NOMO-1 (cell line): ENCODE data around the gene USHBP1.
A peak's percentile ranks its signal among the peaks of the same experiment; 100 is the strongest.

Experiments
- DNase-seq, 2 experiments: peaks; one replicate each; lab custom pipeline; 2025; ENCODE audit not compliant: unreplicated experiment in 2 of 2; lab: John Stamatoyannopoulos, UW

Gene USHBP1

GRCh38 chr19:17266589-17266974, 2.0 kb upstream of the USHBP1 start:
- DNase-seq: peak in 1 of 2 experiments; percentile 74

- DNase-seq: no peak
These were observed 1.5 kb upstream of the USHBP1 start for GRCh38 chr19:17266026-17266425.

GRCh38 chr19:17263712-17264640, 569 bp downstream of the USHBP1 start:
- no peak for DNase-seq

- DNase-seq: no peak
These were observed 2.0 kb downstream of the USHBP1 start for GRCh38 chr19:17262557-17262956.

- DNase-seq: peak; percentile 76 to 78
These were observed 3.7 kb downstream of the USHBP1 start for GRCh38 chr19:17260842-17261325.

GRCh38 chr19:17259934-17260333, 4.6 kb downstream of the USHBP1 start:
- DNase-seq: no peak

GRCh38 chr19:17259118-17259780, 5.3 kb downstream of the USHBP1 start:
- DNase-seq: no peak

GRCh38 chr19:17256130-17256529, 8.4 kb downstream of the USHBP1 start:
- DNase-seq: no peak

GRCh38 chr19:17255150-17255621, 9.4 kb downstream of the USHBP1 start:
- no peak for DNase-seq

- DNase-seq: no peak
These were observed 9.9 kb downstream of the USHBP1 start for GRCh38 chr19:17254636-17255035.

GRCh38 chr19:17249887-17250548, 14.5 kb downstream of the USHBP1 start:
- DNase-seq: no peak

GRCh38 chr19:17248011-17248776, 16.4 kb downstream of the USHBP1 start:
- no peak for DNase-seq

- peak; percentile 62 to 74 for DNase-seq
These were observed 17.7 kb downstream of the USHBP1 start for GRCh38 chr19:17246681-17247425.

GRCh38 chr19:17245535-17245984, 19.0 kb downstream of the USHBP1 start, which contains the start of gene NR2F6:
Gene NR2F6, minus strand, starts transcription at chr19:17245919. Its CDS starts 699 bp downstream, at chr19:17245220.
- DNase-seq: no peak

GRCh38 chr19:17244618-17245534, 19.7 kb downstream of the USHBP1 start:
- no peak for DNase-seq

- DNase-seq: peak in 1 of 2 experiments; percentile 24
These were observed 20.5 kb downstream of the USHBP1 start for GRCh38 chr19:17243830-17244617.

GRCh38 chr19:17243211-17243829, 21.2 kb downstream of the USHBP1 start:
- no peak for DNase-seq
